Forelimb muscle (tissue), 1 donor: ENCODE data around the gene FBXO2. TPM values are rescaled to one million over a fixed set of nuclear protein-coding genes. Genes with fewer than 3 reads are reported as not detected.
A peak's percentile ranks its signal among the peaks of the same experiment; 100 is the strongest.

Source experiments
- DNase-seq: peaks from one replicate; pipeline ENCODE4 v3.0.0-alpha.2; 2013; ENCODE audit warnings: low read depth
- polyA plus RNA-seq: library from polyadenylated mRNA; unstranded; fragments of 120-200 nt; gene quantifications from one replicate; pipeline ENCODE4 v1.2.1, GENCODE V29; 2013; ENCODE audit not compliant: insufficient read length

FBXO2 gene
- polyA plus RNA-seq, 1 donor, result 0.32 TPM

- DNase-seq, result no peak
Measured at GRCh38 chr1:11682287-11682771, 28.1 kb upstream of the FBXO2 start.

DNA sequence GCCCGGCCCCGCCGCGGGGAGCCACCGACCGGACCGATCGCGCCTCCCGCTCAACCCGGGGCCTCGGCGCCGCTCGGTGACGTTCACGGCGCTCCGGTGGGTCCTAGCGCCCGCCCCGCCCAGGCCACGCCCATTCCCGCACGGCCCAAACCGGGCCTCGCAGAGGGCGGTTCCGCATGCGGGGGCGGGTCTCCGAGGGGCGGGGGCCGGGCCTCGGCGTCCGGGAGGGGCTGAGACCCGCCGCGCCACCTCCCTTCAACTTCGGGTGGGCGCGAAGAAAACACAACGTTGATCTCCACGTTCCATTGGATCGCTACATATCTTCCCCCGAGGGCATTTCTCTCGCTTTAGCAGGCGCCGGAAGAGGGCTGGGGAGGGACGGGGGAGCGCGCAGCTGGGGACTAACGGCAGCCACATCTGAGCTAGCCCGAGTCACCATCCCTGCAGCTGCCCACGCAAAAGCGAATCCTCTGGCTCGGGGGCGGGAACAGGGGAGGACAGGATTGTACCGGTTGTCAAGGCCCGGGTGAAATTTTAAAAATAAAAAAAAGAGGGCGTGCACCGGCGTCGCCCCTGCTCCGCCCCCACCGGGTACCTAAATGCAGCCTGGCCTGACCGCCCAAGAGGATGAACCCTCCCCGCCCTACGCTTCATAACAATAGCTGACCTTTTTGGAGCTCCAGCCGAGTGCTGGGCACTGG lies 27.0 kb upstream of the FBXO2 start, which contains the start of gene MAD2L2:
Gene MAD2L2 (minus strand): TSS at position 78 of the 701 bp plus-strand sequence. CDS start 547 bp downstream, outside the sequence.
- peak; percentile 32 for DNase-seq

DNA sequence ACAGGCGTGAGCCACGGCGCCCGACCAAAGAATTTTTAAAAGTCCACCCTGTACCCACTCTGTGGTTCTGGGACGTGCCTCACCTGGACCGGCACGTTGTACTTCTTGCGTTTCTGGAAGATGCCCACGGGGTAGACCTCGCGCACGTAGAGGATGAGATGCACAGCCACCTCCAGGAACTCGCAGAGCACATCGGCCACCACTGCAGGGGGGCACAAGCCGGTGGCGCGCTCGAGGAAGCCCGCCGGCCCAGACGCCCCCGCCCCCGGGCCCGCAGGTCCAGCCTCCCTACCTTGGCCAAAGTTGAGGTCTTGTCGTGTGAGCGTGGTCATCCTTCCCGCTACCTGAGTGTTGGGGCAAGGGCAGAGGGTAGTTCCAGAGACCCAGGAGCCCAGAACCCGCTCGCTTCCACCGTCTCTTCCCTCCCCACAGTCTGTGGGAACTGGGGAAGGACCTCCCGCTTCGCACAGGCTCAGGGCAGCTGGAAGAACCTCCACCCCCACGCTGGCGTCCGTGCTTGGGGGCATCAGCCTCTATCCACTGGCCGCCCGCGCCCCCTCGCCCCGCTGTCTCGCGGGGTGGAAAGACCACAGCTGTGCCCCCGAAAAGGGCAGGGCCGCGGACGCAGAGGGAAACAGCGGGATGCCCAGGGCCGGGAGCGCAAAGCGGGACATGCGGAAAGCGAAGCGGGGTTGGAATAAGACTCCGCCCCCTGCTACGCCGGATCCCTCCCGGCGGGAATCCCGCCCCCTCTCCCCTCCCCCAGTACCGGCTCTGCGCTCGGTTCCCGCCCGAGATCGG lies 26.2 kb upstream of the FBXO2 start:
- no peak for DNase-seq

- DNase-seq, result no peak
Measured at GRCh38 chr1:11678442-11678841, 24.2 kb upstream of the FBXO2 start.

DNA sequence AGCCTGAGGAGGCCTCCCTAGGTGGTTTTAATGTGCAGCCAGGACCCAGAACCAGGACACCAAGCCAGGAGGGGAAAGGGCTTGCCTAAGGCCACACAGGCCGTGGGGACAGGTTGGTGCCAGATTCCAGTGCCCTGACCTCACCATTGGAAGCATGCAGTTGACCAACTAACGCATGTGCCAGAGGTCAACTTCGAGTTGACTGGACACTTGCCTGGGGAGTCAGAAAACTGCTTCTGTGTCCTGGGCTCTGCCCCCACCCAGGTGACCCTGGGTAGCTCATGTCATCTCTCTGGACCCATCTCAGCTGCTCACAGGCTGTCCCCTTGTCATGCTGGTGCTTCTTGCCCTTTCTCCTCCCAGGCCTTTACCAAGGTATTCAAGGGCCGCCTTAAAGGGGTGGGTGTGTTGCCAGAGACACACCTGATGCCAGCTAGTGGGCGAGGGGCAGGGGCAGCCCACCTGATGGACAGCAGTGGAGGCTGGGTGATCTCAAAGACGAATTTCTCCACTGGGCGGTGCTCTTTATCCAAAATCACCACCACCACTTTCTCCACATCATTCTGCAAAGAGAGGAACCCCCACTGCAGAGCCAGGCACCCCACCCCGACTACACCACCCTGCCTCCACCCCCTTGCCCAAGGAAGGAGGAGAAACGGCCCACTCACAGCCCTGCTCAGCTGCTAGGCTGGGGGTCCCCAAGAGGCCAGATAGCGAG lies 22.3 kb upstream of the FBXO2 start:
- no peak for DNase-seq

DNA sequence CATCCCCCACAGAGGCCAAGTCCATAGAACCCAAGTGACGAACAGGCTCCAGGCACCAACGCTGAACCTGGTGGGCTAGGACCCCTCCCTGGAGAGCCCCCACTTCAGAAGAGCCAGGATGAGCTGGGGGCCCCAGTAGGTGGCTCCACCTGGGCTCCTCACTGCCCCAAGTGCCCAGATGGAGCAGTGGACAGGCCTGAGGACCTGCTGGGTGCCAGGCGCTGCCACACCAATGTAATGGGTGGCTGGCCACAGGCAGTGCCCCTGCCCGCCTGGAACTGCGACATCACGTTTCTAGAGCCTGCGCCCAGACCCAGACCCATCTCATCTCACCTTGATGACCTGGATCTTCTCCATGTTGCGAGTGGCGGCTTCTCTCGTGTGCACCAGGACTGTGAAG lies 21.1 kb upstream of the FBXO2 start:
- no peak for DNase-seq

DNA sequence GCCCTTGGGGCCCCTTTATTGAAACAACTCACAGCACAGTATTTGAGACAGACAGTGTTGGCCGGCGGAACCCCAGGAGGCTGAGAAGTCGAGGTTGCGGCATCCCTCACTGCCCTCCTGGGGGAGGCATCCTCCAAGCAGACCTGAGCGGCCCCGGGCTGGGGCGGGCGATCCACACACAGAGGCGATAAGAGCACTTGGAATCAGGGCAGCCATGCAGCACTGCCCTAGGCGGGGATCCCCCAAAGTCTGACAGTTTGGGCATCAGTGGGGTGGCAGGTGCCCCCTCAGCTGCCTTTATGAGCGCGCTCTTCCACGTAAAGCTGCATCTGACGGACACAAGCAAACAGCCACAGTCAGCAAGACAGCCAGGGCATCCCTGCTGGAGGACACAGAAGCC lies 20.3 kb upstream of the FBXO2 start:
- DNase-seq, result no peak

GRCh38 chr1:11673089-11673769 lies 19.0 kb upstream of the FBXO2 start:
- no peak for DNase-seq

DNA sequence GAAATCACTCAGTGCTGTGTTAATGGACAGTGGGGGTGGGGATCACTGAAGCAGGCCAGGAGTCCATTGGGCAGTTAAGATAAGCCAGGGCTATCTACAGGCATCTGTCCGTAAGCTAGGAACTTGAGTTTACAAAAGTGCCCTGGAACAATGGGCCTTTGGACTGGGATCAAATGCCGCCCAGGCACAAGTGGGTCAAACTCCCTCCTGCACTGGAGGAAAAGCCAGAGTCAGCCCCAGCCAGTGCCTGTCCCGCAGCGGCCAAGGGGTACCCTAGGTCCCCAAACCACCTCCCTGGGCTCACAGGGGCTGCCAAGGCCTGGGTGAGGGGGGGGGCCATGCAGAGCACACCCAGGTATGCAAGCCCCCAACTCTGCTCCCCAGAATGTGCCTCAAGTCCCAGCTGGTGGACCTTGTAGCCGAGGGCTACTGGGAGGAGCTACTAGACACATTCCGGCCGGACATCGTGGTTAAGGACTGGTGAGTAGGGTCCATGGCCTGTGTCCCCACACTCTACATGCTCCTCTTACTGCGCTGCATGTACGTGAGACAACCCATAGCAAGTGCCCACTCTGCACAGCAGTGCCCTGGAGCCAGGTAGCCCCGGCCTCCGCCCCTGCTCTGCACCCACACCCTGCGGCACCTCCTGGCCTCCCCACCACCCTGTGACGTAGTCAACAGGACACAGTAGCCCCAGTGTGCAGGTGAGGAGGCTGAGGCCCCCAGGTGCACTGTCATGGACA lies 17.5 kb upstream of the FBXO2 start:
- no peak for DNase-seq

DNA sequence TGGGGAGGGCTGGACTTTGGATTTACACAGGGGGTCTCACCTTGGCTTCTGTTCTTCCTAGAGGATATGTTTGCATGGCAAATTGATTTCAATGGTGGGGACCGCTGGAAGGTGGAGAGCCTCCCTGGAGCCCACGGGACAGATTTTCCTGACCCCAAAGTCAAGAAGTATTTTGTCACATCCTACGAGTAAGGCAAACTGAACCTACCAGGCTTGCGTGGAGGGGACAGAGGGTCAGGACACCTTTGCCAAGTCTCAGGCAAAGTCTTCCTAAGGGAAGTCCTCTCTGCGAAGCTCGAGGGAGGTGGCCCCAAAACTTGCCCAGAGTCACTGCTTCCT lies 16.9 kb upstream of the FBXO2 start:
- DNase-seq, result no peak

DNA sequence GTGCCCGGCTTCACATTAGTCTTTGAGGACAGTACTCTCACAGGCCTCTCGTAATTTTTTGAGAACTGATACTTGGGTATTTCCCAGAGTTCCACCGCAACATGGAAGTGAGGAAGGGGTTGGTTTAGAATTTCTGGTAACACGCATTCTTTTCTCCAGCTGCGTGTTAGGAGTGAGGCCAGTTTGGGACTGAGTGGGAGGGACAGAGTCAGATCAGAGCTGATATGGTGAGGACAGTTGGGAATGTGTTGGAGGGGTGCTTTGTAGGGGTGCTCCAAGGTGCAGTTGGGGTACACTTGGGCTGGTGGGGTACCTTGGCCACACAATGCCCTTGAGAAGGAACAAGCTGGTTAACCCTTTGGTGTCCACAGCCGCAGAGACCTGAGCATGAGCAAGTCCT lies 16.5 kb upstream of the FBXO2 start:
- no peak for DNase-seq

DNA sequence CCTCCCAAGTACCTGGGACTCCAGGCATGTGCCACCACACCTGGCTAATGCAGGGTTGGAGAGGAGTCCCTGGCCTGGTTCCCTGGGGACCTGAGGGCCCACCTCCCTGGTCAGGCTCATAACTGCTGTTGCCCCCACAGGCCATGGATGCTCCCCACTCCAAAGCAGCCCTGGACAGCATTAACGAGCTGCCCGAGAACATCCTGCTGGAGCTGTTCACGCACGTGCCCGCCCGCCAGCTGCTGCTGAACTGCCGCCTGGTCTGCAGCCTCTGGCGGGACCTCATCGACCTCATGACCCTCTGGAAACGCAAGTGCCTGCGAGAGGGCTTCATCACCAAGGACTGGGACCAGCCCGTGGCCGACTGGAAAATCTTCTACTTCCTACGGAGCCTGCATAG lies 14.3 kb upstream of the FBXO2 start:
- DNase-seq, result no peak

GRCh38 chr1:11664336-11665065 lies 10.3 kb upstream of the FBXO2 start:
- DNase-seq, result no peak

GRCh38 chr1:11661103-11661502 lies 6.9 kb upstream of the FBXO2 start:
- no peak for DNase-seq

- DNase-seq, result no peak
Measured at GRCh38 chr1:11659748-11660147, 5.5 kb upstream of the FBXO2 start.

GRCh38 chr1:11658542-11658941 lies 4.3 kb upstream of the FBXO2 start:
- DNase-seq, result no peak

- DNase-seq, result no peak
Measured at GRCh38 chr1:11657654-11658053, 3.4 kb upstream of the FBXO2 start.

- no peak for DNase-seq
Measured at GRCh38 chr1:11654939-11655808, 945 bp upstream of the FBXO2 start.

GRCh38 chr1:11653861-11654136 lies 430 bp downstream of the FBXO2 start:
- DNase-seq, result no peak
